PFSK-1 (cell line): ENCODE results near the gene ALG14.

Experiments used
- FOXP2 ChIP-seq: optimal IDR thresholded peaks from 2 replicates; pipeline ENCODE3; 2011; ENCODE audit warnings: borderline replicate concordance, control low read depth, inconsistent platforms; ENCODE audit not compliant: insufficient read depth; ENCODE audit errors: extremely low read length, extremely low read depth
- POLR2AphosphoS5 ChIP-seq: IDR thresholded peaks from 2 replicates; pipeline ENCODE4 v1.6.1; 2012; ENCODE audit warnings: low read depth, mild to moderate bottlenecking, control low read depth, low read length, moderate library complexity
- SIN3A ChIP-seq: IDR thresholded peaks from 2 replicates; pipeline ENCODE4 v1.6.1; 2012; ENCODE audit warnings: mild to moderate bottlenecking, low read length, moderate library complexity, borderline replicate concordance; ENCODE audit not compliant: insufficient read depth
- TAF1 ChIP-seq: IDR thresholded peaks from 2 replicates; pipeline ENCODE4 v1.6.1; 2012; ENCODE audit warnings: low read length, control low read depth, borderline replicate concordance; ENCODE audit not compliant: insufficient read depth
- TF ChIP-seq, protein P1 (sequence below), 2 experiments: IDR thresholded peaks; 2 replicates each; pipeline versions ENCODE4 v1.6.1 to v1.8.0; 2011 to 2012; ENCODE audit warnings: low read depth in 2 of 2, low read length in 2 of 2, control low read depth in 1 of 2, inconsistent platforms in 1 of 2, mild to moderate bottlenecking in 1 of 2, moderate library complexity in 1 of 2; ENCODE audit not compliant: insufficient read depth in 1 of 2

ALG14 gene

DNA sequence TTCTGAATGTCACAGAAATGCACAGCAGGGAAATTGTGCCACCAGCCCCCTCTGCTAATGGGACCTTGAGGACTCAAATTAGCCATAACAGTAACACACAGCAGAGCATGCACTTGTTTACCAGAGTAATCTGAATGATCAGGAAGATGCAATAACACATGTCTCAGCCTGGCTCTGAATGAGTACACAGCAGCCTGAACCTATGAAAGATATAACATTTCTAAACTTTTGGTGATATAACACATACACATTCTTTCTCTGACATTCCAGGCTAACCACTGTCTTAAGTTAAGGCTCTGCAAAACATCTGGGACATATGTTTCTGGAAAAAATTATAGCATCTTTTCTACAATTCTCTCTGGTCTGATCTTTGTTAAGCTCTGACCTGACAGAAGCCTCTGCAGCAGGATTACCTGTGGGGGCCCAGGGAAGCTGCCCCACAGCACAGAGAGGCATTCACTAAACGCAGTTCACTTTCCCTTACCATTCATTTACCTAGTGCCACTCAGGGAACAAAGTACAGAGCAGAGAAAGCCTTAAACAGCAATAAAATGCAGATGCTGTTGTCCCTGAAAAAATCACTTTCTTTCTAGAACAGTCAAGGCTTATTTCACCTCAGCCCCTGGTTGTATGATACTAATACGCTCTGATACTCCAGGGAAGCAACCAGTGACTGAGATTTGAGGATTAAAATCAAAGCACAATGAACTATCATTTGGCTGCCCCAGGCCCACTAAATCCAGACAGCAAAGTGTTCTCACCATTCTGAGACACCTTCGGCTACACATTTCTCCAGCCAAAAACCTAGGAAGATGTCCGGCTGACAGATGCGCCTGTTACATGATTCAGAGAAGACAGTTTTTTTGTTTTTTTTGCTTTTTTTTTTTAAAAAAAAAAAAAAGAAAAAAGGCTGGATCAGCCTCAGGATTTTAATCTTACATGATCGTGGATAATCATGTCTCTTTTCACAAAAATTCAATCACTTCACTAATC is 91.9 kb downstream of the ALG14 start:
- TF ChIP-seq, protein P1, sequence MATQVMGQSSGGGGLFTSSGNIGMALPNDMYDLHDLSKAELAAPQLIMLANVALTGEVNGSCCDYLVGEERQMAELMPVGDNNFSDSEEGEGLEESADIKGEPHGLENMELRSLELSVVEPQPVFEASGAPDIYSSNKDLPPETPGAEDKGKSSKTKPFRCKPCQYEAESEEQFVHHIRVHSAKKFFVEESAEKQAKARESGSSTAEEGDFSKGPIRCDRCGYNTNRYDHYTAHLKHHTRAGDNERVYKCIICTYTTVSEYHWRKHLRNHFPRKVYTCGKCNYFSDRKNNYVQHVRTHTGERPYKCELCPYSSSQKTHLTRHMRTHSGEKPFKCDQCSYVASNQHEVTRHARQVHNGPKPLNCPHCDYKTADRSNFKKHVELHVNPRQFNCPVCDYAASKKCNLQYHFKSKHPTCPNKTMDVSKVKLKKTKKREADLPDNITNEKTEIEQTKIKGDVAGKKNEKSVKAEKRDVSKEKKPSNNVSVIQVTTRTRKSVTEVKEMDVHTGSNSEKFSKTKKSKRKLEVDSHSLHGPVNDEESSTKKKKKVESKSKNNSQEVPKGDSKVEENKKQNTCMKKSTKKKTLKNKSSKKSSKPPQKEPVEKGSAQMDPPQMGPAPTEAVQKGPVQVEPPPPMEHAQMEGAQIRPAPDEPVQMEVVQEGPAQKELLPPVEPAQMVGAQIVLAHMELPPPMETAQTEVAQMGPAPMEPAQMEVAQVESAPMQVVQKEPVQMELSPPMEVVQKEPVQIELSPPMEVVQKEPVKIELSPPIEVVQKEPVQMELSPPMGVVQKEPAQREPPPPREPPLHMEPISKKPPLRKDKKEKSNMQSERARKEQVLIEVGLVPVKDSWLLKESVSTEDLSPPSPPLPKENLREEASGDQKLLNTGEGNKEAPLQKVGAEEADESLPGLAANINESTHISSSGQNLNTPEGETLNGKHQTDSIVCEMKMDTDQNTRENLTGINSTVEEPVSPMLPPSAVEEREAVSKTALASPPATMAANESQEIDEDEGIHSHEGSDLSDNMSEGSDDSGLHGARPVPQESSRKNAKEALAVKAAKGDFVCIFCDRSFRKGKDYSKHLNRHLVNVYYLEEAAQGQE (IDR thresholded peaks at IDR 0.05; ENCODE audit: insufficient read depth in 1 of 2, low read depth in 2 of 2, low read length in 2 of 2), result no peak
- TF ChIP-seq POLR2AphosphoS5 (no peak), FOXP2 (no peak), SIN3A (no peak), TAF1 (no peak)

DNA sequence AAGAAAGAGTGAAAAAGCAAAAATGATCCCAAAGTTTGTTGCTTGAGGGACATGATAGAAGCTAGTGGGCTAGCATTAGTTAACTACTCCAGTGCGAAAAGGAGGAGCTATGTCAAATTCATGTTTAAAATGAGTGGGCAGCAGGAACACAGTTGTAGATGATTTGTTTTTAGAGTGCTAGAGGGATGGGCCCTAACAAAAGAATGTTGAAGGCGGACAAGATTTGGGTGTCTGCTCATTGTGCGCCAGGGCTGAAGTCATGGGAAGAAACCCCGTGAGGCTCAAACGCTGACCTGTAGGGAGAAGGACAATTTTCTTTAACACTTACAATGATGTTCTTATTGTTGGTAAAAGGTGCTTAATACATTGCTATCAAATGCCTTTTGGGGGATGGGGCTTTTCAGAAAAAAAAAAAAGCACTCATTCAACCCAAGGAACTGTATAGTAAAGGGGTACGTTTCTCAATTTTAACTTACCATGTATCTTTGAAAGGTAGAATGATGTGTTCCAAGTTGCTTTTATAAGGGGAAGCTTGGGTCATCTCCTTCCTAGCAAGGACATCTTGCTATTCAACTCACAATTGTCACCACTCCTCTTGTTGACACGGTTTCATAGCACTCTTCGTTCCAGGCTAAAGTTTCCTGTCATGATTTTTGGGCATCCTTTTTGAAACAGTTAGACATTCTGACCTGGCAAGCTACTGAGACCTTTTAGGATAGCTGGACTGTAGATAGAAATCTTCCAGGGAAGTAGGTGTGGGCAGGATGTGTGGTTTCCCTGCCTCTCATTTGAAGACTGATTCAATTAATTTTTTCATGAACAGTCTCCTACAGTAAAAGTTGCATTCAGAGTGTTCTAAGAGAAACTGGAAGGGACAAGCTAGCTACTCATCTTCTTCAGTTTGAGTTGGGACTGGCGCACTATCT is 92.8 kb downstream of the ALG14 start:
- no peak for TF ChIP-seq FOXP2
- TF ChIP-seq POLR2AphosphoS5, result no peak
- no peak for TF ChIP-seq SIN3A
- TF ChIP-seq, protein P1 (IDR thresholded peaks at IDR 0.05; ENCODE audit: insufficient read depth in 1 of 2, low read depth in 2 of 2, low read length in 2 of 2), result no peak
- TF ChIP-seq TAF1, result no peak

DNA sequence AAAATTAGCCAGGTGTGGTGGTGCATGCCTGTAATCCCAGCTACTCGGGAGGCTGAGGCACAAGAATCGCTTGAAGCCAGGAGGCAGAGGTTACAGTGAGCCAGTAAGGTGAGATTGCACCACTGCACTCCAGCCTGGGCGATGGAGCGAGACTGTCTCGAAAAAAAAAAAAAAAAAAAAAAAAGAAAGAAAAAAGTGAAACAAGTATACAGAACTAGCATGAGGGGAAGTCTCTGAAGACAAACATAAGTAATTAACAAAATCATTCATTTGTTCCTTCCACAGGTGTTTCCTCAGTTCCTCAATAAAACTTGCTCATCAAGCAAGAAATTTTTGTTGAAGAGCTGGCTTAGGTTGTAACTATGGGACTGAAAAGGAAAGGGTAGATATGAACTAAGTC is 93.6 kb downstream of the ALG14 start:
- TF ChIP-seq SIN3A (no peak), POLR2AphosphoS5 (no peak), FOXP2 (no peak), TAF1 (no peak)
- TF ChIP-seq, protein P1 (IDR thresholded peaks at IDR 0.05; ENCODE audit: insufficient read depth in 1 of 2, low read depth in 2 of 2, low read length in 2 of 2), result no peak

DNA sequence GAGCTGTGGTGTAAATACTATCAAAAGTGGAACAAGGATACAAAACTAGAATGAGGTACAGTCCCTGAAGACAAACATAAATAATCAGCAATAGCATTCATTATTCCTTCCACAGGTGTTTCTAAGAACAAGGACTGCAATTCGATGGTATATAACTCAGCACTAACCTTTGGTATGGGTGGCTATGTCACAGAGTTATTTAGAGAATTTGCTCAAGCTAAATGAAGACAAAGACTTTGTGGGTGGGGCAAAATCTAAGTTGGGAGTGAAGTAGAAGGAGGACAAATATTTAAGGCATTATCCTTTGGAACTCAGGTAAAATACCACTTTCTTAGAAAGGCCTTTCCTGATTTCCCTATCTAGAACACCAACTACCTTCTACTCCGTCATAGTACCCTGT is 94.3 kb downstream of the ALG14 start:
- TF ChIP-seq SIN3A (no peak), POLR2AphosphoS5 (no peak), FOXP2 (no peak), TAF1 (no peak)
- TF ChIP-seq, protein P1 (IDR thresholded peaks at IDR 0.05; ENCODE audit: insufficient read depth in 1 of 2, low read depth in 2 of 2, low read length in 2 of 2), result no peak
